Stomach smooth muscle (tissue), 2 donors: Measurements from ENCODE around the gene KDM5D.

Experiments used
- H3K27ac ChIP-seq: one replicate; pipeline ENCODE4 v1.7.0; 2013; ENCODE audit warnings: mild to moderate bottlenecking, low read length, inconsistent platforms
- H3K27me3 ChIP-seq, 2 donors: one replicate each; pipeline ENCODE4 v1.7.0; 2013; ENCODE audit warnings: low read length in 2 of 2; ENCODE audit not compliant: insufficient read depth in 2 of 2, control insufficient read depth in 1 of 2
- H3K36me3 ChIP-seq, 2 donors: one replicate each; pipeline ENCODE4 v1.7.0; 2013; ENCODE audit warnings: low read length in 2 of 2; ENCODE audit not compliant: control insufficient read depth in 2 of 2, insufficient read depth in 2 of 2
- H3K4me1 ChIP-seq: one replicate; pipeline ENCODE4 v1.7.0; 2013; ENCODE audit warnings: low read length; ENCODE audit not compliant: control insufficient read depth, insufficient read depth
- H3K4me3 ChIP-seq, 2 donors: one replicate each; pipeline ENCODE4 v1.7.0; 2013; ENCODE audit warnings: low read length in 2 of 2
- H3K9ac ChIP-seq, 2 donors: one replicate each; pipeline ENCODE4 v1.7.0; 2013; ENCODE audit warnings: low read length in 2 of 2, mild to moderate bottlenecking in 1 of 2
- H3K9me3 ChIP-seq, 2 donors: one replicate each; pipeline ENCODE4 v1.7.0; 2013; ENCODE audit warnings: low read length in 2 of 2; ENCODE audit not compliant: control insufficient read depth in 2 of 2
- donor health status: healthy.
- donor health status: Pancreatic carcinoma.

The KDM5D gene

GRCh38 chrY:19744381-19745378 lies at the start of gene KDM5D:
Gene KDM5D, minus strand, starts transcription at chrY:19744726. Its CDS starts 192 bp downstream, at chrY:19744534.
- Histone ChIP-seq H3K4me3 (peak within 1 kb of the TSS in 1 of 2 donors; percentile 89), H3K9ac (peak within 1 kb of the TSS in 1 of 2 donors; percentile 94), H3K27ac (no peak within 1 kb of the TSS), H3K27me3 (no peaks in the 10 kb centered on the region), H3K36me3 (peaks cover 0 to 7% of the 10 kb centered on the region in 2 donors), H3K9me3 (no peaks in the 10 kb centered on the region), H3K4me1 (no peaks in the 10 kb centered on the region)

- no peaks in the 10 kb centered on the region for H3K4me1 ChIP-seq
- H3K9ac ChIP-seq = no peak overlapping the region
- H3K27me3 ChIP-seq = no peaks in the 10 kb centered on the region
- H3K9me3 ChIP-seq = no peaks in the 10 kb centered on the region
- H3K27ac ChIP-seq = no peak overlapping the region
- no peaks in the 10 kb centered on the region for H3K36me3 ChIP-seq
- H3K4me3 ChIP-seq = no peak overlapping the region
Measured at GRCh38 chrY:19768375-19768774, 23.8 kb upstream of the KDM5D start.

- peak overlapping the region in 1 of 2 donors; percentile 89 for H3K4me3 ChIP-seq
- no peaks in the 10 kb centered on the region for H3K9me3 ChIP-seq
- no peaks in the 10 kb centered on the region for H3K4me1 ChIP-seq
- no peak overlapping the region for H3K27ac ChIP-seq
- H3K27me3 ChIP-seq = no peaks in the 10 kb centered on the region
- H3K36me3 ChIP-seq = peaks cover 0 to 7% of the 10 kb centered on the region in 2 donors
- peak overlapping the region in 1 of 2 donors; percentile 94 for H3K9ac ChIP-seq
Measured at GRCh38 chrY:19743331-19743730, 1.2 kb downstream of the KDM5D start.

GRCh38 chrY:19742153-19742552 lies 2.4 kb downstream of the KDM5D start:
- no peaks in the 10 kb centered on the region for H3K9me3 ChIP-seq
- H3K36me3 ChIP-seq = peaks cover 0 to 7% of the 10 kb centered on the region in 2 donors
- no peaks in the 10 kb centered on the region for H3K27me3 ChIP-seq
- H3K9ac ChIP-seq = no peak overlapping the region
- H3K4me1 ChIP-seq = no peaks in the 10 kb centered on the region
- H3K27ac ChIP-seq = no peak overlapping the region
- no peak overlapping the region for H3K4me3 ChIP-seq

GRCh38 chrY:19734425-19734824 lies 10.1 kb downstream of the KDM5D start:
- H3K4me3 ChIP-seq = no peak overlapping the region
- peaks cover 0 to 28% of the 10 kb centered on the region in 2 donors for H3K36me3 ChIP-seq
- H3K9me3 ChIP-seq = no peaks in the 10 kb centered on the region
- no peak overlapping the region for H3K9ac ChIP-seq
- no peak overlapping the region for H3K27ac ChIP-seq
- no peaks in the 10 kb centered on the region for H3K27me3 ChIP-seq
- H3K4me1 ChIP-seq = no peaks in the 10 kb centered on the region

- Histone ChIP-seq H3K27me3 (no peaks in the 10 kb centered on the region), H3K4me3 (no peak overlapping the region), H3K9me3 (no peaks in the 10 kb centered on the region), H3K4me1 (no peaks in the 10 kb centered on the region), H3K9ac (no peak overlapping the region), H3K27ac (no peak overlapping the region), H3K36me3 (peaks cover 0 to 43% of the 10 kb centered on the region in 2 donors)
Measured at GRCh38 chrY:19717950-19718349, 26.6 kb downstream of the KDM5D start.

GRCh38 chrY:19717146-19717545 lies 27.4 kb downstream of the KDM5D start:
- Histone ChIP-seq H3K4me3 (no peak overlapping the region), H3K9ac (no peak overlapping the region)

GRCh38 chrY:19715226-19715625 lies 29.3 kb downstream of the KDM5D start:
- no peak overlapping the region for H3K27ac ChIP-seq
- no peaks in the 10 kb centered on the region for H3K9me3 ChIP-seq
- no peak overlapping the region for H3K9ac ChIP-seq
- peaks cover 0 to 43% of the 10 kb centered on the region in 2 donors for H3K36me3 ChIP-seq
- H3K4me1 ChIP-seq = no peaks in the 10 kb centered on the region
- H3K27me3 ChIP-seq = no peaks in the 10 kb centered on the region
- H3K4me3 ChIP-seq = no peak overlapping the region

More at GRCh38 chrY:19717146-19717545, 27.4 kb downstream of the KDM5D start:
- Histone ChIP-seq H3K36me3 (peaks cover 0 to 46% of the 10 kb centered on the region in 2 donors), H3K27ac (no peak overlapping the region), H3K4me1 (no peaks in the 10 kb centered on the region), H3K9me3 (no peaks in the 10 kb centered on the region), H3K27me3 (no peaks in the 10 kb centered on the region)

- Histone ChIP-seq H3K4me1 (no peaks in the 10 kb centered on the region), H3K9me3 (no peaks in the 10 kb centered on the region), H3K27me3 (no peaks in the 10 kb centered on the region), H3K27ac (no peak overlapping the region), H3K36me3 (peaks cover 0 to 48% of the 10 kb centered on the region in 2 donors), H3K9ac (no peak overlapping the region), H3K4me3 (no peak overlapping the region)
Measured at GRCh38 chrY:19713430-19713829, 31.1 kb downstream of the KDM5D start.

- Histone ChIP-seq H3K27ac (no peak overlapping the region), H3K9ac (no peak overlapping the region), H3K27me3 (no peaks in the 10 kb centered on the region), H3K36me3 (peaks cover 0 to 62% of the 10 kb centered on the region in 2 donors), H3K4me3 (no peak overlapping the region), H3K9me3 (no peaks in the 10 kb centered on the region), H3K4me1 (no peaks in the 10 kb centered on the region)
Measured at GRCh38 chrY:19706273-19706672, 38.3 kb downstream of the KDM5D start.

GRCh38 chrY:19698495-19698894 lies 46.0 kb downstream of the KDM5D start:
- H3K27me3 ChIP-seq = no peaks in the 10 kb centered on the region
- no peaks in the 10 kb centered on the region for H3K9me3 ChIP-seq
- H3K4me1 ChIP-seq = no peaks in the 10 kb centered on the region
- H3K4me3 ChIP-seq = no peak overlapping the region
- peaks cover 0 to 24% of the 10 kb centered on the region in 2 donors for H3K36me3 ChIP-seq
- H3K9ac ChIP-seq = no peak overlapping the region
- no peak overlapping the region for H3K27ac ChIP-seq
